Stimulated activated naive CD4-positive, alpha-beta T cell treated with Interleukin-2 at 50 U/mL for 16 hours (primary cell): ENCODE data around the gene SAMD10.

Source experiments
- DNase-seq: peaks from one replicate; lab custom pipeline; 2025; lab: John Stamatoyannopoulos, UW

SAMD10 gene

DNA sequence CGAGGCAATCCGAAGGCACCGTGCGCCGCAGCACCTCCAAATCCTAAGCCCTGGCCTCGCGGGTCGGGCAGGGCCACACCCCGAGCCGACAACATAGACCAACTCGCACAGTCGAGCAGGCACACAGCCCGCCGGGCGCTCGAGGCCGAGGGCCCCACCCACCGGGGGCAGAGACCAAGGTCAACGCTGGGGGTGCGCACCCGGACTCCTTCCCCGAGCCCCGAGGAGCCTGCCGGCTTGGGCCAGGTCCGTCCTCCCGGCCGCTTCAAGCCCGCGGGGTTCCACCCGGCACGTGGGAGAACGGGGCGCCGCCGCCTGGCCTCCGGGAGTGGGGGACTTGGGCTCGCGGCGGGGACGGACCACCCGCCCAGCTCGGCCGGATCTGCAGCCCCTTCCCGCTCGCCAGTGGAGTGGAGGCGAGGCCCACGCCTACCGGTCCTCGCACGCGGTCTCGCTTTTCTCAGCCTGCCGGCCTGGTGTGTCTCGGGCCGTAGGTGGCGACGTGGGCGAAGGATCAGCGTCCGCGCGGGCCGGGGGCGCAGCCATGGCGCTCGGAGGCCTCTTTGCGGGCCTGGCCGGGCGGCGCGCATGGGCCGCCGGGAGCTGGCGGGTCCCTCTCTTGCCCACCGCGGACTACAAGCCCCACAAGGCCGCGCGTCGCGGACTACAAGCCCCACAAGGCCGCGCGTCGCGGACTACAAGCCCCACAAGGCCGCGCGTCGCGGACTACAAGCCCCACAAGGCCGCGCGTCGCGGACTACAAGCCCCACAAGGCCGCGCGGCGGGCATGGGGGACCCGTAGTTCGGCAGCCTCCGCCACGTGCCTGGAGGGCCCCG, 23.4 kb downstream of the SAMD10 start, which contains the start of gene UCKL1:
UCKL1 (minus strand) TSS at position 590 of the 837 bp plus-strand sequence; CDS start at position 546, 44 bp downstream.
- peak; percentile 87 for DNase-seq

DNA sequence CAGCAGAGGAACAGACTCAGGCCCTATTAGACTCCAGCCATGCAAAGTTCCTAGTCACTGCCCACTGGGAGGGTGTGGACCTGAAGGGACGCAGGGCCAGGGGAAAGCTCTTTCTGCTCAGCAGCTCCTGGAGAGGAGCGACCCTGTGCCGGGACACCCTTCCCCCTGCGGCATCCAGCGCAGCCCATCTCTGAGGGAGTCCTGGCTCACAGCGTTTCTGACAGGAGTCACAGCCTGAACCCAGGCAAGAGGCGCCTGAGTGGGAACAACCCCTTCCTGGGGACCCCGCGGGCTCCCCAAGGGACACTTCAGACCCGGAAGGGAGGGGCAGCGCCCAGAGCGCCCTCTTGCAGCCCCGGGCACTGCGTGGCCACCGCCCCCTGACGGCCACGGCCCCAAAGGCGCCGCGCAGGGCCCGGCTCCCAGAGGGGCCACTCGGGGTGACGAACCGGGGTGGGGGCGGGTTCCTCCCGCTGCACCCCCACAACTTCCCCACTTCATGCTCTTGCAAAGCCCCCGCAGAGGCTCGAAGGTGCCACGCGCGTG, 24.1 kb downstream of the SAMD10 start:
- DNase-seq = no peak

- DNase-seq = no peak
Observed at GRCh38 chr20:63953764-63954429, 25.5 kb downstream of the SAMD10 start.

- no peak for DNase-seq
Observed at GRCh38 chr20:63952769-63953168, 26.7 kb downstream of the SAMD10 start.

- no peak for DNase-seq
Observed at GRCh38 chr20:63952210-63952535, 27.3 kb downstream of the SAMD10 start.

DNA sequence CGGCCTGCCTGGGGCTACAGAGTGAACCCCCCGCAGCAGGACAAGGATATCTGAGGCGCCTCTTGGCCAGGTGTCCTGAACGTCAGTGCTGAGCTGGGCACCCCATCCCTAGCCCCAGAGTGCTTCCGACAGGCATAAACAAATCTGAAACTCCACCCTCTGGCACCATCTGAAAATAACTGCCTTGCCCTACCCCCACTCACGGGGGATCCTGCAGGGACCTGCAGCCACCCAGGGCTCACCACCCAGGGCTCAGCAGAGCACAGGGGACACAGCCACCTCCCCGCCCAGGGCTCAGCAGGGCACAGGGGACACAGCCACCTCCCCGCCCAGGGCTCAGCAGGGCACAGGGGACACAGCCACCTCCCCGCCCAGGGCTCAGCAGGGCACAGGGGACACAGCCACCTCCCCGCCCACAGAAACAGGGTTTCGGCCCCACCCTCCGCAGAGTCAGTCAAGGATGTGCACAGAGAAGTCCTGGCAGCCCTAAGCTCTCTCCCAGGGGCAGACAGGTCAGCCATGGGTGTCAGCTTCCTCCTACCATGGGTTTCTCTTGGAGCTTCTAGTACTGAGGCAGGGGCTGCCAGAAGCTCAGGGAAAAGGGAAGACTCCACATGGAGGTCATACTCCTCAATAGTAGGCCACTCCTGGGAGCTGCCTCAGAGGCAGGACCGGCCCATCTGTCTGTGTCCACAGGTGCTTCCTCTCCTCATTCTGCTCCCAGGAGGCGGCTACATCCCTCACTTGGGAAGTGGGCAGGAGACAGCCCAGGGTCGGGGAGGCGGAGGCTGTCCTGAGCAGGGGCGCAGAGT, 27.8 kb downstream of the SAMD10 start:
- DNase-seq = no peak

DNA sequence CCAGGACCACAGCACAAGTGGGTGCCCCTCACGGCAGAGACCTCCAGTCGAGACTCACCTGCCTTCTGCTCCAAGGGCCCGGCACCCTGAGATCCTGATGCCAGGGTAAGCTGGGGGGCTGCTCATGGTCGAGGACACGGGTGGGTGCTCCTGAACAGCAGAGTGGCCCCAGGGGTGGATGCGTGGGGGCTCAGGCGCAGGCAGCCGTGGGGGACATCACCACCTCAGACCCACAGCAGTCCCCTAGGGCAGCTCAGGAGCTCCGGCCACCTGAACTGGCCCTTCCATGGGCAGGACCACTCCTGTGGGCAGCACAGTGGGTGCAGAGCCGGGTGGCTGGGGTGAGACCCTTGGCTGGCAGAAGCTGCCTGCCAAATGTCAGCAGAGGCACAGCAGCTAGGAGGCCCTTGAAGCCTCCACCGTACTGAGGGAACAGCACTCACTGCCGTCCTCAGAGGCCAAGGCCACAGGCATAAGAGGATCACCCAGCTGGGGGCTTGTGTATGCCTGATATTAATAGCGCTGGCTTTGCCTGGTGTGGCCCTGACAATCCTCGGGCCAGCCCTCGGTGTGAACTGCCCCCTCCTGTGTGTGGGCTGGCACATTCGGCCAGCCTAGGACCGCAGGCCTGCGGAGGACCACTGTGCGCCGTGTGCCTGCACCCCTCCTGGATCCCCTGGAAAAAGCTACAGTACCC, 28.6 kb downstream of the SAMD10 start:
- no peak for DNase-seq

DNA sequence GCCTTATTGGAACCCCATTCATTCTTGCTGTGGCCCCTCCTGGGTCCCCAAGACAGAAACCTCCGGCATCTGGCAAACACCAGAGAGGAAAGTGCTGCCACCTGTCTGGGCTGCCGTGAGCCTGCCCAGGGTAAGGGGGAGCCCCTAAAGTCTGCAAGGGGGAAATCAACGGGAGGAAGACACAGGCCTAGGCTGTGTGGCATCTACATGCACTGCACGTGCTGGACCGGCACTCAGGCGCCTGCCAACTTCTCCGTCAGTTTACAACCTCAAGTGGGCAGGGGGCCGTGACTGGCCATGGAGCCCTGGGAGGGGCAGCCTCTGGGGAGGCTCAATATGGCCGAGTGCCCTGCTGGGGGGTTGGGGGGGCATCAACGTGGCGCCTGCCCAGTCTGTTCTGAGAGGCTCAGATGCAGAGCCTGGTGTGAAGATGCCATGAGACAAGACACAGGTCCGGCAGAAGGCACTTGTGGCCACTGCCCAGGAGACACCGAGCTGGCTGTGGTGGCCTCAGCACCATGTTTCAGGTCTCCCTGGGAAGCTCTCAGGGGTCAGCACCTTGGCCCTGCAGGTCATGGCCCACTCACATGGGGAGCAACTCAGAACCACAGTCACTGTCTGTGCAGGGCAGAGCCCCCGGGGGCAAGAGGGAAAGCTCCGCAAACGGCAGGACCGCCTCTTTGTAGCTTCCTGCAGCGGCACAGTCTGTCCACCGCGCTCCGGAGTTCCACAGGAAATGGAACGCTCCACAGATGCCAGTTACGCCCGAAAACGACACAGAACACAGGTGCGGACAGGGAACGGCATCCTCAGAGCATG, 31.6 kb downstream of the SAMD10 start:
- DNase-seq = no peak

DNA sequence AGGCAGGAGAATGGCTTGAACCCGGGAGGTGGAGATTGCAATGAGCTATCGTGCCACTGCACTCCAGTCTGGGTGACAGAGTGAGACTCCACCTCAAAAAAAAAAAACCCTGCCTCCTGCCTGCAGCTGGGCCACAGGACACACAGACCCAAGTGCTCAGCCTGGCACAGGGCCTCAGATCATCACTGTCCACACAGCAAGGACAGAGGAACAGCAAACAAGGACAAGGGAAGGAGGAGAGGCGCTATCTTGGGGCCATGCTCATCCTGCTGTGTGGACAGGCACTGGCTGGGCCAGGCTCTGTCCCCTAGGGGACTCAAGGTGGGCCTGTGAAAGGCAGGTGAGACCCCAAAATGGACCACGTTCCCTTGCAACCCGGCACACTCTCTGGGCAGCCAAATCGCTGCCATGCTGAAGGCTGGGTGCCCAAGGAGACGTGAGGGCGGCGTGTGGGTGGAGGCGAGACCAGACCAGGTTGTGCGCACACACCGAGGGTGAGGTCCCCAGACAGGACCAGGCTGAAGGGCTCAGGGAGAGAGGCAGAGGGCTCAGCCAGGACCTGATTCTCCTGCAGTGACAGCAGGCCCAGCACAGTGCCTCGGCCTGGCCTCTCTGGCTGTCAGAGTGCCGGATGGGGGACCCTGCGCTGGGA, 32.3 kb downstream of the SAMD10 start:
- no peak for DNase-seq

DNA sequence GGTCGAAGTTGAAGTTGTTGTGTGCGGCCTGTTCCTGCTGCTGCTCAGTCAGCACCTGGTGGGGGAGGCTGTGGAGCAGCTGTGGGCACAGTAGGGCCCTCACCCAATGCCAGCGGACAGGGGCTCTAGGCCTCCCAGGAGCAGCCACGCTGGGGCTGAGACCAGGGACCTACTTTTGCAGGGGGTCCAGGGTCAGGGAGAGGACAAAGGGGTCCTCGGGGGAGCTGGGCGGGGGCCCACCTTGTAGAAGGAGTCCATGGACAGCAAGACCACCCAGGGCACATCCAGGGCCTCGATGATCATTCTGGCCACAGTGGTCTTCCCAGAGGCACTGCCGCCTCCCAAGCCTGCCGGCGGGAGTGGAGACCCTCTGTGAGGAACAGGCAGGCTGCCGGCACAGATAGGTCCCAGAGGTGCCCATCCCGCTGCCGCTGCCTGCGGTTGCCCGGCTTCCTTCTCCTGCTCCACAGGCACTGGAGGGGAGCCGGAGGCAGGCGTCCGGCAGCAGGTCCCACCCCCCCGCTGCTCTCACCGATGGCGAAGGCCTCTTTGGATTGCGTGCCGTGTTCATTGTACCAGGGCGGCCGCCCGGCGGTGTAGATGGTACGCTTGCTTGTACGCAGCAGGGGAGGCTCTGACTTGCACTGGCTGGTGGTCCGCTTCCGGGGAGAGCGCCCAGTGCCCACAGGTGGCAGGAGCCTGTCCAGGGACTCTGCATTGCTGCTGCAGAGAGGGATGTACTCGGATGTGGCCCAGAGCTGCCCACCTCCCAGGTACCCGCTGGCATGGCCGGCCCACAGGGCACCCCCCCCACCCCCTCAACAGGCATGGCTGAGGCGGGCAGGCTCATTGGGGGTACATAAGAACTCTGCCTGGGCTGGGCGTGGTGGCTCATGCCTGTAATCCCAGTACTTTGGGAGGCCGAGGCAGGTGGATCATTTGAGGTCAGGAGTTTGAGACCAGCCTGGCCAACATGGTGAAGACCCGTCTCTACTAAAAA, 33.2 kb downstream of the SAMD10 start:
- DNase-seq = no peak

- DNase-seq = no peak
Observed at GRCh38 chr20:63945031-63945658, 34.3 kb downstream of the SAMD10 start.

- no peak for DNase-seq
Observed at GRCh38 chr20:63944078-63944941, 35.1 kb downstream of the SAMD10 start.

- no peak for DNase-seq
Observed at GRCh38 chr20:63943808-63944077, 35.7 kb downstream of the SAMD10 start.

DNA sequence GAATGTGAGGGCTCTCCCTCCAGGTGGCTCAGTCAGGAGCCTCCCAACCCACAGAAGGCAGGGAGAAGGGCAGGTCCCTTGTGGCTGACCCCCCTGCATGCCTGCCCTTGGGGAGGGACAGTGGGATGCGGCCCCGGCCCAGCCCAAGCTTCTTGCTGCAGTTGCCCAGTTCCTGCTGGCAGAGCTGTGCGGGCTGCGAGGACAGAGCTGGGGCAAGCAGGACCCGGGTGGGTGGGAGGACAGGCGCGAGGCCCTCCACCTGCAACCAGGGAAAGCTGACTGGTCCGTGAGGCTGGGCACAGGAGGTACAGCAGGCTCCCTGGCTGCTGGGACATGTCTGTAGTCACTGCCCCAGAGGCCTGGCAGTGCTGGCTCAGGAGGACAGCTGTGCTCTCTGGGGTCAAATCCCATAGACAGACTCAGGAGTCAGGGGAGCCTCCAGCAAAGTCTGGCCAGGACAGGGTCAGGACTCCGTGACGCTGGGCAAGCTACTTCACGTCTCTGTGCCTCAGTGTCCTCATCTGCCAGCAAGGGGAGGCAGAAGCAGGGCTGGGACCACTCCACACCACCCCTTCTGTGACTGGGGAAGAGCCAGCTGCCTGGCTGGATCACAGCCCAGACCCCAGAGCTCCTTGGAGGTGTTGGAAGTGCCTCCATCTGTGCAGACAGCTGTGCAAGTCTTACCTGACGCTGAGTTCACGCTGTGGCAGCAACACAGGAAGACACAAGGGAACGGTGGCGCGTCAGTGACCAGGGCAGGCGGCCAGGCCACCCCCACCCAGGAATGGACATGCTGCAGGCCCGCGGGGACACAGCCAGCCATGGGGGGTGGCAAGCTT, 36.3 kb downstream of the SAMD10 start:
- no peak for DNase-seq

GRCh38 chr20:63942250-63942951, 37.0 kb downstream of the SAMD10 start:
- peak; percentile 72 for DNase-seq
